WTC11 (cell line): ENCODE data around the gene MDN1. TPM values are rescaled to one million over a fixed set of nuclear protein-coding genes. Genes with fewer than 3 reads are reported as not detected.

ENCODE experiments used
- ATAC-seq: fragments of 200-7000 bp; cut with Tn5 transposase; 2 replicates; pipeline ENCODE4 v1.10.0; 2021; ENCODE audit warnings: mild to moderate bottlenecking, moderate library complexity
- CTCF ChIA-PET: fragments of 300-600 bp; sonication (Branson Sonifier 250); formaldehyde crosslinking; loops from one replicate; lab custom pipeline; 2021; ENCODE audit warnings: antibody characterized with exemption; lab: Charles Lee
- POLR2A ChIA-PET: fragments of 350-600 bp; sonication (Branson Sonifier 250); formaldehyde crosslinking; loops from one replicate; lab custom pipeline; 2021; ENCODE audit warnings: antibody characterized with exemption; lab: Charles Lee
- DNase-seq: peaks from one replicate; pipeline ENCODE4 v3.0.0; 2021; ENCODE audit warnings: low spot score
- H3K27ac Mint-ChIP-seq: 2 replicates; pipeline ENCODE4 v1.8.0; 2021; ENCODE audit warnings: mixed read lengths
- H3K27me3 Mint-ChIP-seq: 2 replicates; pipeline ENCODE4 v1.8.0; 2021; ENCODE audit warnings: low read depth, mild to moderate bottlenecking, moderate library complexity, mixed read lengths
- H3K36me3 Mint-ChIP-seq: 2 replicates; pipeline ENCODE4 v1.8.0; 2021; ENCODE audit warnings: mixed read lengths
- H3K4me1 Mint-ChIP-seq: 2 replicates; pipeline ENCODE4 v1.8.0; 2022; ENCODE audit warnings: mixed read lengths
- H3K4me3 Mint-ChIP-seq: 2 replicates; pipeline ENCODE4 v1.8.0; 2021; ENCODE audit warnings: mild to moderate bottlenecking, moderate library complexity, mixed read lengths
- H3K9me3 Mint-ChIP-seq: 2 replicates; pipeline ENCODE4 v1.8.0; 2021; ENCODE audit warnings: mixed read lengths
- AR ChIP-seq: fragments of 250-450 bp; sonication (Bioruptor Pico); IDR thresholded peaks from 2 replicates; pipeline ENCODE4 v1.9.0; 2021; ENCODE audit warnings: mild to moderate bottlenecking
- ATF1 ChIP-seq: sonication (generic); formaldehyde crosslinking; IDR thresholded peaks from 2 replicates; pipeline ENCODE4 v1.8.1; 2023; ENCODE audit warnings: mild to moderate bottlenecking, moderate library complexity, missing genetic modification reagents
- CBFB ChIP-seq: sonication (generic); formaldehyde crosslinking; IDR thresholded peaks from 2 replicates; pipeline ENCODE4 v1.8.1; 2022; ENCODE audit warnings: mild to moderate bottlenecking, low read depth, missing genetic modification reagents
- E2F1 ChIP-seq: sonication (generic); formaldehyde crosslinking; IDR thresholded peaks from 2 replicates; pipeline ENCODE4 v1.8.0; 2022; ENCODE audit warnings: mild to moderate bottlenecking, missing genetic modification reagents
- FOXK1 ChIP-seq: sonication (generic); formaldehyde crosslinking; IDR thresholded peaks from 2 replicates; pipeline ENCODE4 v1.8.0; 2022; ENCODE audit warnings: mild to moderate bottlenecking, moderate library complexity, missing genetic modification reagents
- IRF2 ChIP-seq: sonication (generic); formaldehyde crosslinking; IDR thresholded peaks from 2 replicates; pipeline ENCODE4 v1.8.0; 2022; ENCODE audit warnings: low read depth, missing genetic modification reagents, borderline replicate concordance
- NFATC4 ChIP-seq: fragments of 250-450 bp; sonication (Bioruptor Pico); IDR thresholded peaks from 2 replicates; pipeline ENCODE4 v1.9.0; 2021; ENCODE audit warnings: mild to moderate bottlenecking
- SMAD3 ChIP-seq: sonication (generic); formaldehyde crosslinking; IDR thresholded peaks from 2 replicates; pipeline ENCODE4 v1.8.0; 2022; ENCODE audit warnings: missing genetic modification reagents, mild to moderate bottlenecking, borderline replicate concordance
- SOX15 ChIP-seq: fragments of 250-450 bp; sonication (Bioruptor Pico); IDR thresholded peaks from 2 replicates; pipeline ENCODE4 v1.9.0; 2021; ENCODE audit warnings: mild to moderate bottlenecking
- TCF7 ChIP-seq: sonication (generic); formaldehyde crosslinking; IDR thresholded peaks from 2 replicates; pipeline ENCODE4 v1.8.0; 2022; ENCODE audit warnings: mild to moderate bottlenecking, low read depth, missing genetic modification reagents, moderate library complexity
- ZBTB21 ChIP-seq: sonication (generic); formaldehyde crosslinking; IDR thresholded peaks from 2 replicates; pipeline ENCODE4 v1.8.1; 2023; ENCODE audit warnings: mild to moderate bottlenecking, missing genetic modification reagents, borderline replicate concordance
- ZNF121 ChIP-seq: sonication (generic); formaldehyde crosslinking; IDR thresholded peaks from 2 replicates; pipeline ENCODE4 v1.8.0; 2023; ENCODE audit warnings: missing genetic modification reagents
- ZNF219 ChIP-seq: sonication (generic); formaldehyde crosslinking; IDR thresholded peaks from 2 replicates; pipeline ENCODE4 v1.8.0; 2023; ENCODE audit warnings: missing genetic modification reagents, mild to moderate bottlenecking, borderline replicate concordance
- ZNF512 ChIP-seq: sonication (generic); formaldehyde crosslinking; IDR thresholded peaks from 2 replicates; pipeline ENCODE4 v1.8.1; 2022; ENCODE audit warnings: missing genetic modification reagents, borderline replicate concordance
- total RNA-seq: library from RNA; stranded (reverse); gene quantifications from 3 replicates; pipeline ENCODE4 v1.2.3, GENCODE V29; 2021
- TF ChIP-seq, protein P1 (sequence below): sonication (generic); formaldehyde crosslinking; IDR thresholded peaks from 2 replicates; pipeline ENCODE4 v1.8.1; 2022; ENCODE audit warnings: low read depth, missing genetic modification reagents, borderline replicate concordance
- TF ChIP-seq, protein P2 (sequence below): fragments of 250-450 bp; sonication (Bioruptor Pico); IDR thresholded peaks from 2 replicates; pipeline ENCODE4 v1.8.0; 2021; ENCODE audit warnings: mild to moderate bottlenecking
- TF ChIP-seq, protein P3 (sequence below): sonication (generic); formaldehyde crosslinking; IDR thresholded peaks from 2 replicates; pipeline ENCODE4 v1.8.1; 2023; ENCODE audit warnings: mild to moderate bottlenecking, missing genetic modification reagents, borderline replicate concordance
- TF ChIP-seq, protein P4 (sequence below): sonication (generic); formaldehyde crosslinking; IDR thresholded peaks from 2 replicates; pipeline ENCODE4 v1.8.0; 2023; ENCODE audit warnings: mild to moderate bottlenecking, missing genetic modification reagents

MDN1 gene
- total RNA-seq, 1 experiment from 2014 or later, result 195 TPM

GRCh38 chr6:89830170-89830809 is 10.7 kb upstream of the MDN1 start (continued):
- TF ChIP-seq, protein P1, sequence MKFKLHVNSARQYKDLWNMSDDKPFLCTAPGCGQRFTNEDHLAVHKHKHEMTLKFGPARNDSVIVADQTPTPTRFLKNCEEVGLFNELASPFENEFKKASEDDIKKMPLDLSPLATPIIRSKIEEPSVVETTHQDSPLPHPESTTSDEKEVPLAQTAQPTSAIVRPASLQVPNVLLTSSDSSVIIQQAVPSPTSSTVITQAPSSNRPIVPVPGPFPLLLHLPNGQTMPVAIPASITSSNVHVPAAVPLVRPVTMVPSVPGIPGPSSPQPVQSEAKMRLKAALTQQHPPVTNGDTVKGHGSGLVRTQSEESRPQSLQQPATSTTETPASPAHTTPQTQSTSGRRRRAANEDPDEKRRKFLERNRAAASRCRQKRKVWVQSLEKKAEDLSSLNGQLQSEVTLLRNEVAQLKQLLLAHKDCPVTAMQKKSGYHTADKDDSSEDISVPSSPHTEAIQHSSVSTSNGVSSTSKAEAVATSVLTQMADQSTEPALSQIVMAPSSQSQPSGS, result no peak
- TF ChIP-seq ZNF219 (CRISPR knock-in tag) (no peak), ZNF121 (CRISPR knock-in tag) (no peak), SMAD3 (CRISPR knock-in tag) (no peak), ATF1 (CRISPR knock-in tag) (no peak)

GRCh38 chr6:89829472-89830169 is 10.0 kb upstream of the MDN1 start, which contains the start of gene CASP8AP2:
CASP8AP2 (plus strand) TSS chr6:89829880.
- no peaks in the 10 kb centered on the region for H3K9me3 Mint-ChIP-seq
- DNase-seq (peak; percentile 92), ATAC-seq (peak; percentile 98)
- peaks cover 25% of the 10 kb centered on the region for H3K36me3 Mint-ChIP-seq
- POLR2A ChIA-PET, result interaction anchor here (0.7 to 2.7 kb wide), 5 partner anchors 10 to 640 kb away, joined by 3 to 33 read pairs (median 3); partner anchors contain the start of gene MDN1
- peaks cover 16% of the 10 kb centered on the region for H3K4me1 Mint-ChIP-seq
- CTCF ChIA-PET, result interaction anchor here (0.7 to 1.9 kb wide), 8 partner anchors 10 to 397 kb away, joined by 3 to 19 read pairs (median 4); partner anchors contain the start of gene MDN1
- peak within 1 kb of the TSS; percentile 95 for H3K4me3 Mint-ChIP-seq
- H3K27ac Mint-ChIP-seq, result peak within 1 kb of the TSS; percentile 98
- no peaks in the 10 kb centered on the region for H3K27me3 Mint-ChIP-seq
- TF ChIP-seq SOX15 (CRISPR knock-in tag) (no peak), IRF2 (CRISPR knock-in tag) (no peak), SMAD3 (CRISPR knock-in tag) (no peak), NFATC4 (CRISPR knock-in tag) (peak; percentile 56; the same call in 1 of the 2 replicates), TCF7 (CRISPR knock-in tag) (0 out of 2 replicates have a peak, but pooled peaks have one; percentile 70), FOXK1 (CRISPR knock-in tag) (peak; percentile 53; the same call in 1 of the 2 replicates), AR (CRISPR knock-in tag) (no peak), E2F1 (CRISPR knock-in tag) (no peak), CBFB (no peak), ZBTB21 (no peak), ZNF219 (CRISPR knock-in tag) (0 out of 2 replicates have a peak, but pooled peaks have one; percentile 45), ZNF512 (CRISPR knock-in tag) (no peak)
- TF ChIP-seq, protein P2, sequence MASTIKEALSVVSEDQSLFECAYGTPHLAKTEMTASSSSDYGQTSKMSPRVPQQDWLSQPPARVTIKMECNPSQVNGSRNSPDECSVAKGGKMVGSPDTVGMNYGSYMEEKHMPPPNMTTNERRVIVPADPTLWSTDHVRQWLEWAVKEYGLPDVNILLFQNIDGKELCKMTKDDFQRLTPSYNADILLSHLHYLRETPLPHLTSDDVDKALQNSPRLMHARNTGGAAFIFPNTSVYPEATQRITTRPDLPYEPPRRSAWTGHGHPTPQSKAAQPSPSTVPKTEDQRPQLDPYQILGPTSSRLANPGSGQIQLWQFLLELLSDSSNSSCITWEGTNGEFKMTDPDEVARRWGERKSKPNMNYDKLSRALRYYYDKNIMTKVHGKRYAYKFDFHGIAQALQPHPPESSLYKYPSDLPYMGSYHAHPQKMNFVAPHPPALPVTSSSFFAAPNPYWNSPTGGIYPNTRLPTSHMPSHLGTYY (CRISPR knock-in tag), result no peak
- TF ChIP-seq, protein P3, sequence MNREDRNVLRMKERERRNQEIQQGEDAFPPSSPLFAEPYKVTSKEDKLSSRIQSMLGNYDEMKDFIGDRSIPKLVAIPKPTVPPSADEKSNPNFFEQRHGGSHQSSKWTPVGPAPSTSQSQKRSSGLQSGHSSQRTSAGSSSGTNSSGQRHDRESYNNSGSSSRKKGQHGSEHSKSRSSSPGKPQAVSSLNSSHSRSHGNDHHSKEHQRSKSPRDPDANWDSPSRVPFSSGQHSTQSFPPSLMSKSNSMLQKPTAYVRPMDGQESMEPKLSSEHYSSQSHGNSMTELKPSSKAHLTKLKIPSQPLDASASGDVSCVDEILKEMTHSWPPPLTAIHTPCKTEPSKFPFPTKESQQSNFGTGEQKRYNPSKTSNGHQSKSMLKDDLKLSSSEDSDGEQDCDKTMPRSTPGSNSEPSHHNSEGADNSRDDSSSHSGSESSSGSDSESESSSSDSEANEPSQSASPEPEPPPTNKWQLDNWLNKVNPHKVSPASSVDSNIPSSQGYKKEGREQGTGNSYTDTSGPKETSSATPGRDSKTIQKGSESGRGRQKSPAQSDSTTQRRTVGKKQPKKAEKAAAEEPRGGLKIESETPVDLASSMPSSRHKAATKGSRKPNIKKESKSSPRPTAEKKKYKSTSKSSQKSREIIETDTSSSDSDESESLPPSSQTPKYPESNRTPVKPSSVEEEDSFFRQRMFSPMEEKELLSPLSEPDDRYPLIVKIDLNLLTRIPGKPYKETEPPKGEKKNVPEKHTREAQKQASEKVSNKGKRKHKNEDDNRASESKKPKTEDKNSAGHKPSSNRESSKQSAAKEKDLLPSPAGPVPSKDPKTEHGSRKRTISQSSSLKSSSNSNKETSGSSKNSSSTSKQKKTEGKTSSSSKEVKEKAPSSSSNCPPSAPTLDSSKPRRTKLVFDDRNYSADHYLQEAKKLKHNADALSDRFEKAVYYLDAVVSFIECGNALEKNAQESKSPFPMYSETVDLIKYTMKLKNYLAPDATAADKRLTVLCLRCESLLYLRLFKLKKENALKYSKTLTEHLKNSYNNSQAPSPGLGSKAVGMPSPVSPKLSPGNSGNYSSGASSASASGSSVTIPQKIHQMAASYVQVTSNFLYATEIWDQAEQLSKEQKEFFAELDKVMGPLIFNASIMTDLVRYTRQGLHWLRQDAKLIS (CRISPR knock-in tag), result no peak
- TF ChIP-seq, protein P4, sequence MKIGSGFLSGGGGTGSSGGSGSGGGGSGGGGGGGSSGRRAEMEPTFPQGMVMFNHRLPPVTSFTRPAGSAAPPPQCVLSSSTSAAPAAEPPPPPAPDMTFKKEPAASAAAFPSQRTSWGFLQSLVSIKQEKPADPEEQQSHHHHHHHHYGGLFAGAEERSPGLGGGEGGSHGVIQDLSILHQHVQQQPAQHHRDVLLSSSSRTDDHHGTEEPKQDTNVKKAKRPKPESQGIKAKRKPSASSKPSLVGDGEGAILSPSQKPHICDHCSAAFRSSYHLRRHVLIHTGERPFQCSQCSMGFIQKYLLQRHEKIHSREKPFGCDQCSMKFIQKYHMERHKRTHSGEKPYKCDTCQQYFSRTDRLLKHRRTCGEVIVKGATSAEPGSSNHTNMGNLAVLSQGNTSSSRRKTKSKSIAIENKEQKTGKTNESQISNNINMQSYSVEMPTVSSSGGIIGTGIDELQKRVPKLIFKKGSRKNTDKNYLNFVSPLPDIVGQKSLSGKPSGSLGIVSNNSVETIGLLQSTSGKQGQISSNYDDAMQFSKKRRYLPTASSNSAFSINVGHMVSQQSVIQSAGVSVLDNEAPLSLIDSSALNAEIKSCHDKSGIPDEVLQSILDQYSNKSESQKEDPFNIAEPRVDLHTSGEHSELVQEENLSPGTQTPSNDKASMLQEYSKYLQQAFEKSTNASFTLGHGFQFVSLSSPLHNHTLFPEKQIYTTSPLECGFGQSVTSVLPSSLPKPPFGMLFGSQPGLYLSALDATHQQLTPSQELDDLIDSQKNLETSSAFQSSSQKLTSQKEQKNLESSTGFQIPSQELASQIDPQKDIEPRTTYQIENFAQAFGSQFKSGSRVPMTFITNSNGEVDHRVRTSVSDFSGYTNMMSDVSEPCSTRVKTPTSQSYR (CRISPR knock-in tag), result peak; percentile 57
